CD4-positive, alpha-beta T cell treated with Interleukin-15 for 1 hour (primary cell): ENCODE results near the gene DEDD.
"Not testable (repeated sequence)": the region's sequence is repeated elsewhere in the genome, so short reads cannot be mapped to it uniquely, and the experiment has no call there.

ENCODE experiments used
- DNase-seq: peaks from one replicate; pipeline ENCODE4 v3.0.0-alpha.2; 2020

DEDD gene

GRCh38 chr1:161121834-161122233 lies 10.6 kb downstream of the DEDD start:
- DNase-seq, result peak; percentile 45

DNA sequence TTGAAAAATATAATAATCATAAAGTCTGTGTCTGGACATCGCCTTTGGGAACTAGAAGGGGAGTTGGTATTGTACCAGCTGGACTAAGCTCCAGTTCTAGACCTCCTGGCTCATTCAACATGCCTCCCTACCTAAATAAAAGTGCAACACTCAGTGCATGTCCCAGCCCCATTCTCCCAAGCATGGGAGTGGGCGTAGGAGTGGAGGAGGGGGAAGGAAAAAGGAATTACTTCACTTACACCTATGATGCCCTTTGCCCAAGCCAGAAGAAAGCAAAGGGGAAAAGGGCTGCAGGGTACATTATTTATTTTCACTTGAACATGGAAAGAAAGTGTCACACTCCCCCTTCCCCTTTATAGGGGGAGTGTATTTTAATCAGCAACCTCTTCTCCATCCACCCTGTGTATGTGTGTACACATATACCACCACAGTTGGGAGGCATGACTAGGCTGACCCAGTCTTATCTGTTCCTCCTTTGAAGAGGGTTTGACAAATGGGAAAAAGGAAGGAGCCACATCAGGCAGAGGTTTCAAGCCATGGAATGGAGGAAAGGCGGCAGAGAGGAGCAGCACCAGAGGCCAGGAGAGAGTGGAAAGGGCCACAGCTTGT lies 11.3 kb downstream of the DEDD start:
- no peak for DNase-seq

DNA sequence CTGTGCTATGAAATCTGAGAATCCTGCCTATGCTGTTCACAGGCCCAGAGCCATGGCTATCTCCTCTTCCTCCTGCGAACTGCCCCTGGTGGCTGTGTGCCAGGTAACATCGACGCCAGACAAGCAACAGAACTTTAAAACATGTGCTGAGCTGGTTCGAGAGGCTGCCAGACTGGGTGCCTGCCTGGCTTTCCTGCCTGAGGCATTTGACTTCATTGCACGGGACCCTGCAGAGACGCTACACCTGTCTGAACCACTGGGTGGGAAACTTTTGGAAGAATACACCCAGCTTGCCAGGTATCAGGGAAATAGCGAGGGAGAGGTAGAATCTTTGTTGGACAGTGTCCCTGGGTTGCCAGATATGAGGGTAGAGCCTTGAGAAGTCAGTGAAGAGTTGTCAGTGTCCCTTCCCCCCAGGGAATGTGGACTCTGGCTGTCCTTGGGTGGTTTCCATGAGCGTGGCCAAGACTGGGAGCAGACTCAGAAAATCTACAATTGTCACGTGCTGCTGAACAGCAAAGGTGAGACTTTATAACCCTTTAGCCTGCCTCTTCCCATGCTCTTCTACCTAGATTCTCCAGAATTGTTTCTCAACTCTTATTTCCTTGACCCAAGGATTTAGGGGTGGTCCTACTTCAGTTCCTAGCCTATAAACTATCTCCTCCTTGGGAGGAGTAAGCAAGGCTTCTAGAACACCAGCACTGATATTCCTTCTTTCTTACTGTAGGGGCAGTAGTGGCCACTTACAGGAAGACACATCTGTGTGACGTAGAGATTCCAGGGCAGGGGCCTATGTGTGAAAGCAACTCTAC lies 13.2 kb downstream of the DEDD start:
- DNase-seq, result peak; percentile 76

GRCh38 chr1:161117759-161118581 lies 14.5 kb downstream of the DEDD start, which contains the start of the genes NIT1 and PFDN2:
TSS of gene NIT1 (plus strand) at chr1:161118105. CDS start at chr1:161118177, 72 bp downstream.
TSS of gene PFDN2 (minus strand) at chr1:161118037. CDS start at chr1:161118026, 11 bp downstream.
- peak; percentile 82 for DNase-seq

DNA sequence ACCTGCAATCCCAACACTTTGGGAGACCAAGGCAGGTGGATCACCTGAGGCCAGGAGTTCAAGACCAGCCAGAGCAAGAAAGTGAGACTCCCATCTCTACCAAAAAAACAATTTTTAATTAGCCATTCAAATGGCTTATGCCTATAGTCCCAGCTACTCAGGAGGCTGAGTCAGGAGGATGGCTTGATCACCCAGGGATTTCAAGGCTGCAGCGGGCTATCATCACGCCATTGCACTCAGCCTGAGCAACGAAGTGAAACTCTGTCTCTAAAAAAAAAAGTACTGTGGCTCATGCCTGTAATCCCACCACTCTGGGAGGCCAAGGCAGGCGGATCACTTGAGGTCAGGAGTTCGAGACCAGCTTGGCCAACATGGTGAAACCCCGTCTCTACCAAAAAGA lies 16.5 kb downstream of the DEDD start:
- DNase-seq, result not testable (repeated sequence)

GRCh38 chr1:161115132-161115711 lies 17.2 kb downstream of the DEDD start:
- no peak for DNase-seq

- no peak for DNase-seq
These were observed 17.9 kb downstream of the DEDD start for GRCh38 chr1:161114556-161114955.

DNA sequence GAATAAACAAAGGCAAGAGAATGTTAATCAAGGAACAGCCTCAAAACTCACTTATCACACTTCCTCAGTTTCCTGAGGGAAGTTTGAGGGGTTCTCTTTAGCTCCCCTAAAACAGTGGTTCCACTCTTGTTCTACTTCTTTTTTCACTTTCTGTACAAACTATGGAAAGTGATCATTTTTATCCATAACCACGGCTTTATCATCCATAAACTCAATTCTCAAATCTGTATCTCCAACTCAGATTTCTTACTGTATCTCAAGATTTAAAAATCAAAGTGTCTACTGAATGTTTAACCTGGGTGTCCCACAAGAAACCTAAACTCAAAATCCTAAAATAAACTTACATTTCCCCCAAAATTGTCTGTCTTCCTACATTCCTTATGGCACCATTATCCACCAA lies 18.6 kb downstream of the DEDD start:
- DNase-seq, result no peak

DNA sequence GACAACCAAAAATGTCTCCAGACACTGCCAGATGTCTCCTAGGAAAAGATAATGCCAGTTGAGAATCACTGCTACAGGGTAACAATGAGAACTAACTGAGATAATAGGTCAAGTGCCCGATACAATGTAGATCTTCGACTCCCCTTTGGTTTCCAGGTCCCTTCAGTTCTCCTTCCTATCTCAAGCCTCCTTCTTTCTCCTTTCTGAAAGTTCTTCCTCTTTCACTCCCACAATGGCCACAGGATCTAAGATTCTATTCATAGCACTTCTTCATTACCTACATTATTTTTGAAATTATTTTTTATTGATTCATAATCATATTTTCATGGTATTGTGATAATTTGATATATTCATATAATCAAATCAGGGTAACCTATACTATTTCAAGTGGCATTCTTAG lies 20.9 kb downstream of the DEDD start:
- DNase-seq, result no peak

- no peak for DNase-seq
These were observed 21.4 kb downstream of the DEDD start for GRCh38 chr1:161111117-161111516.

GRCh38 chr1:161106431-161106830 lies 26.0 kb downstream of the DEDD start:
- DNase-seq, result no peak

DNA sequence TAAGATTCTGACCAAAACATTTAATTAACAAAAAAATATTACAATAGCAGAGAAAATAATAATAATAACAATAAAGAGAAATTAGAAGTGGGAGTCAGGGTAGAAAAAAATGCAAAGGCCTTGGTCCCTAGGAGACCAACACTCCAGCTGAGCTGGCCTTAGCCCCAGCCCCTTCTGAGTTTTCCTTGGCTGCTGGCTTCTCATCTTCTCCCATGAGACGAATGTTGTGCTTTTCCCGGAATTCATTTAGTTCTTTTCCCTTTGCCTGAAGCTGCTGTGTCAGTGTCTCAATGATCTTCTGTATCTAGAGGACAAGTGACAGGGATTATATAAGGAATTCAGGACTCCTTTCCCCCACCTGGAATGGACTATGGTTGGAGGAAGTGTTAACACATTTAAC lies 31.9 kb downstream of the DEDD start:
- DNase-seq, result no peak

- DNase-seq, result no peak
These were observed 33.2 kb downstream of the DEDD start for GRCh38 chr1:161099090-161099802.

DNA sequence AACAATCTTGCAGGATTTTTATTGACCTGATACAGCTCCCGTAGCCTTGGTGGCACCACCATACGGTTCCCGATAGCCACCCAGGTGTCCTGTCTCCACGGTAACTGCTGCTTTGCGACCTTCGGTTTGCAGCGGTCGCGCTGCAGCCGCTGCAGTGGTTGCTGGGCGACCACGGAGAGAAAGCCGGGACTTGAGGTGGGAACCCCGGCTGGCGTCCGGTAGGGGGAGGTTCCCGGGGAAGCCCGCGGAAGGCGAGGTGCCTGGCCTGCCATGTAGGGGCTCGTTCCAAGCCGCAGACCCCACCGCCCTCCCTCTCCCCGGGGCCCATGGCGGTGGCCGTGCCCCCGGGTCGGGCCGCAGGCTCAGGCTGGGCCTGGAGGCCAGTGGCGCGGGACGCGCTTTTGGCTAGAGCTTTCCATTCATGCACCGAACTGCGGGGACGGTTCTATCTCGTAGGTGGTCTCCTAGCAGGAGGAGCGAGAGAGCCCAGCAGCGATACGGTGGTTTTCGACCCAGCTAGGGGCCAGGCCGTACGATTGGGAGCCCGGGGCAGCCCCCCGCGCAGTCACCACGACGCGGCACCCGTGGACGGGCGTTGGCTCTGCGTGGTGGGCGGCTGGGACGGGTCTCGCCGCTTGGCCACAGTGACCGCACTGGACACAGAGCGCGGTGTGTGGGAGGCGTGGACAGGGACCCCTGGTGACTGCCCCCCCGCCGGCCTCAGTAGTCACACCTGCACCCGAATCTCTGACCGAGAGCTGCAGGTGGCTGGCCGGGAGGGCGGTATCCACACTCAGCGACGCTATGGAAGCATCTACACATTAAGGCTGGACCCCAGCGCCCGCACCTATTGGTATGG lies 34.0 kb downstream of the DEDD start, which contains the start of gene KLHDC9:
Gene KLHDC9, plus strand, starts transcription at position 152 of the 859 bp plus-strand sequence. Its CDS starts 175 bp downstream, at position 327.
- DNase-seq, result peak; percentile 79

GRCh38 chr1:161096530-161096929 lies 35.9 kb downstream of the DEDD start:
- DNase-seq, result peak; percentile 29

DNA sequence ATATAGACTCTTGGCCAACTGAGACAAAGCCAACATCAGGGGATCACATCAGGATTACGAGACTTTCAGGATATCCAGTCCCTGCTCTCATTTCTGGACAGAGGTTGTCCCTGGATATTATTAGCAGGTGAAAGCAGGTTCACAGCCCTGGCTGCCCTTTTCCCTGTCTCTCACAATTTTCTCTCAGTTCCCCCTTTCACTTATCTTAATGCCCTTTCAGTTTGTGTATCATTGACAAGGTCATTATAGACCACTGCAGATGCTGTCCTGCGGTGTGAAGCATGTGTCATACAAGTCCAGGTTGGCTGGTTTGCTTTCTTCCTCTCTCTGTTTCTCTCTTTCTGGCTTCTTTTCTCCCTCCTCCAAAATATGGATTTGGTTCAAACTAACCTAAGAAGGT lies 36.5 kb downstream of the DEDD start:
- DNase-seq, result no peak

DNA sequence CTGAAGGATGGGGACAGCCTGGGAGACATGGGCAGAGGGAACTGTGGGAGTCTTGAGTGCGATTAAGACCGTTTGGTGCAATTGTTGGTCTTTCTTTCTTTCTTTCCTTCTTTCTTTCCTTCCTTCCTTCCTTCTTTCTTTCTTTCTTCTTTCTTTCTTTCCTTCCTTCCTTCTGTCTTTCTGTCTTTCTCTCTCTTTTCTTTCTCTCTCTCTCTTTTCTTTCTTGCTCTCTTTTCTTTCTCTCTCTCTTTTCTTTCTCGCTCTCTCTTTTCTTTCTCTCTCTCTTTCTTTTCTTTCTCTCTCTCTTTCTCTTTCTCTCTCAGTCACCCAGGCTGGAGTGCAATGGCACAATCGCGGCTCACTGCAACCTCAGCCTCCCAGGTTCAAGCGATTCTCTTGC lies 37.2 kb downstream of the DEDD start:
- no peak for DNase-seq

GRCh38 chr1:161094481-161094880 lies 38.0 kb downstream of the DEDD start:
- no peak for DNase-seq

GRCh38 chr1:161092621-161093028 lies 39.8 kb downstream of the DEDD start:
- no peak for DNase-seq

DNA sequence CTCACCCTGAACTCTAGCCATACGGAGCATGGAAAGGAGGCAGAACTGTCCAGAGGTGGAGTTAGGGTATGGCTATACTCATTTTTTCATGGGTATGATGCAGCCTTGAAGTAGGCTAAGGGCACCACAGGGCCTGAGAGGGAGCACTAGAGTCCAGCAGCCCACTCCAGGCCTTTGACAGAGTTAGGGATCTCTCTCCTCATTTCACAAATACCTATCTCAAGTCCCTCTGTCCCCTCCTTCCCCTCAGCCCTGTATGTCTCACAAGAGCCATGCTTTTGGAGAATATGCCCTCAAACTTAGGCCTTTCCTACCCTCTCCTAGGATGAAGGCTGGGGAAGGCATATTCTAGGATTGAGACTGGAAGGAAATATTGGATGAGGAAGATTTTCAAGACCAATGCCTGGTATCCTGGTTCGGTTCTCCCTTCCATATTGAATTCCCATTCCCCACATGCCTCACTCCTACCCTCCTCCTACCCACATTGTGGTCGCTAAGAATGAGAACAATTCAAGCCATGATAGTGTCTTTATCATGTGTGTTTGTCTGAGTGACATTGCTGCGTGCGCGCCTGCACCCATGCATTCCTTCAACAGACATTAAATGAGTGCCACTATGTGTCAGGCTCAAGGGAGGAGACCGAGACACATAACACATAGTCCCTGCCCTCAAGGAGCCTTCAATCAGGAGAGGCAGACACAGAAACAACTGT lies 40.5 kb downstream of the DEDD start:
- DNase-seq, result no peak

GRCh38 chr1:161091093-161091492 lies 41.4 kb downstream of the DEDD start:
- no peak for DNase-seq
